ENCODE data around the gene CENPP. TPM values are rescaled to one million over a fixed set of nuclear protein-coding genes. Genes with fewer than 3 reads are reported as not detected.

The CENPP gene
- total RNA-seq, 2 donors from 2014 or later, result 1.7 to 2.4 TPM

DNA sequence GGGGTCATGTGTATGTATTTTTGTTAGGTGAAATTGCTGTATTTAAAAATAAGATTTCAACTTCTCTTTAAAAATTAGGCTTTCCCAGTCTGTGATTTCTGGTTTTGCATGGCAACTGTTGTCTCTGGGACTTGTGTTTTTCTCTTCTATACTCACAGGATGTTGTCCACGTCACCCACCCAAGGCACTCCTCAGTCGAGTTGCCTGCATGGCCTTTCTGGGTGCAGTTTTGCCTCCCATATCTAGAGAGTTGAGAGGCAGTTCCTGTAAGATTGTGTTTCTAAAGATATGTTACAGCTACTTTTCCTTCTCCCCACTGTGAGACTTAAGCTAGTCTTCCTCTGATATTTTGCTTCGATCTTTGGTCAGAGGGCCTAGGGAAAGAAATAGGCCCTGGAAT lies 158.8 kb downstream of the CENPP start:
- DNase-seq, result no peak
- intact Hi-C loops (cut with DNase I, micrococcal nuclease), result no loop called here
- no peak for ATAC-seq

GRCh38 chr9:92486371-92486770 lies 160.6 kb downstream of the CENPP start:
- intact Hi-C loops (cut with DNase I, micrococcal nuclease), result no loop called here
- no peak for DNase-seq
- no peak for ATAC-seq

DNA sequence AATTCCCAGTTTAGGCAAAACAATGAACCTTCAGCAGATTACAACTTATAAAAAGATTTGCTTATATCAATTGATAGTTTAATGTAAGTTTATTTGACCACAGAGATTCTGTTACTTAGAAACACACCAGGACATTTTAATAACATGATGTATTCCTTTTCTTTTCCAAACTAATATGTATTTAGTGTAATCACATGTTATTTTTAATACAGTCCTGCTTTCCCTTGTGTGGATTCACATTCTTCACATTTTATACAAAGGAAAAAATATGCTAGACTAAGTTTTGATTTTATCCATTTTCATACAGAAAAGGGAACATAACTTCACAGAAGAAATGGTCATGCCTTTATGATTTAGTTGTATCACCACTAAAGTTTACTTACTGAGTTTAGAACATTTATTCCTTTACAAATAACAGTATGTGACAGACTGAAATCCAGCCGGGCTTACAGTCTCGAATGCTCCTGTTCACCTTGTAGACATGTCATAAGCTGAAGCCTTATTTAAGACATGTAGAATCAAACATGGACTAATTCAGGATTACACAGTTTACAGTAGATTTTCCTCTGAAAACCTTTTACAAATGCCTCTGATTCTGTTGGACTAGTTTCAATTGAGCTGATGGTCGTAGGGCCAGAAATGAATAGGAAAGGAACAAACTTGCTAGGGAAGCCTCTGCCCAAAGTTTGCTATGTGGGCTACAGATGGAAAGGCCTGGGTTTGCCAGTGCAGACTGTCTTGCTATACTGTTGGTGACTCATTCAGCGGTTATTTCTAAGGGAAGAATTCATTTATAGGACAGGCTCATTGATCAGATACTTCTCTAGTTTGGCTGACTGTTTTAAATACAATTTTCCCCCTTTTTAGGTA lies 163.2 kb downstream of the CENPP start:
- DNase-seq (no peak), ATAC-seq (no peak)
- intact Hi-C loops (cut with DNase I, micrococcal nuclease), result no loop called here

GRCh38 chr9:92492781-92493401 lies 167.1 kb downstream of the CENPP start:
- no peak for ATAC-seq
- intact Hi-C loops (cut with DNase I, micrococcal nuclease), result no loop called here

DNA sequence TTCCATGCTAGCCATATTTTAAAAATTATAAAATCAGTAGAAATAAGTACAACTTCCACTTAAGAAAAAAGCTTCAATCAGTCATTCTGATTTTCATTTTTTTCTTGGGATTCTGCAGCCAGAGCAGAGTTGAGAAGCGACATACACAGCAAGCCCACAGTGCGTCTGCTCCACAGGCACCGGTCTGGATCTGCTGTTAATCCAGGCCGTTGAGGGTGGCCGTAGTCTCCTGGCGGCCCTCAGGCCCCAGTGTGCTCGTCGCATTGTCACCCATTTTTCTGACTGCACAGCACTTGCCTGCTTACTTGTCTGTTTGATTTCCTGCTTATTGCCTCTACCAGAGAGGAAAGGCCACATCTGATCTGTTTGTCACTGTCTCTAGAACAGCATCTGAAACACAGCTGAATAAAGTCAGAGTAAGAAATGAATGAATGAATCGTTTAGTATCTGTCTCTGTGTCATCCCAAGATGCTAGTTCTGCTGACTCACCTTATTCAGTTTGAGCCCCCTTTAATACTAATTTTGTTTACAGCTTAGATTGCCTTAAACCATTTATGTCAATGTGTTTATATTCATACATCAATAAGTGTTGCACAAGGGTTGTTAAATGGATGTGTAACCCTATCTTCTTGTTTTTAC lies 168.1 kb downstream of the CENPP start:
- DNase-seq, result no peak
- no peak for ATAC-seq
- intact Hi-C loops (cut with DNase I, micrococcal nuclease), result no loop called here

More at GRCh38 chr9:92492781-92493401, 167.1 kb downstream of the CENPP start:
- no peak for DNase-seq

DNA sequence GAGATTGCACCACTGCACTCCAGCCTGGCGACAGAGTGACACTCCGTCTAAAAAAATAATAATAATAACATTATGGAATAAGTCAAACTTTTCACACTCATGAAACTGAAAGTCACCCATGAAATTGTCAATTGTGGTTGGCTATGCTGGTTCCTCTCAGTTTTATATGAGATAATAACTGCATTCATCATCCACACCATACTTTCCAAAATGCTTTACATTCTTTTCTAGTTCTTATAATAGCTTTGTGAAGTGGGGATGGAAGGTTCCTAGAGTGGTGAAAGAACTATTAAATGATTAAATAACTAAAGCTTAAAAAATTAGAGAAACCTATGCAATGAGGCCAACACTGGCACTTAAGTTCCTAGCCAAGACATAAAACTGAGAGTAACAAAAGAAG lies 169.1 kb downstream of the CENPP start:
- DNase-seq, result no peak
- intact Hi-C loops (cut with DNase I, micrococcal nuclease), result no loop called here
- ATAC-seq, result no peak

GRCh38 chr9:92496396-92497176 lies 170.8 kb downstream of the CENPP start:
- intact Hi-C loops (cut with DNase I, micrococcal nuclease), result no loop called here

GRCh38 chr9:92499701-92500100 lies 173.9 kb downstream of the CENPP start:
- DNase-seq (no peak), ATAC-seq (no peak)
- intact Hi-C loops (cut with DNase I, micrococcal nuclease), result no loop called here

More at GRCh38 chr9:92496396-92497176, 170.8 kb downstream of the CENPP start:
- no peak for DNase-seq
- no peak for ATAC-seq

DNA sequence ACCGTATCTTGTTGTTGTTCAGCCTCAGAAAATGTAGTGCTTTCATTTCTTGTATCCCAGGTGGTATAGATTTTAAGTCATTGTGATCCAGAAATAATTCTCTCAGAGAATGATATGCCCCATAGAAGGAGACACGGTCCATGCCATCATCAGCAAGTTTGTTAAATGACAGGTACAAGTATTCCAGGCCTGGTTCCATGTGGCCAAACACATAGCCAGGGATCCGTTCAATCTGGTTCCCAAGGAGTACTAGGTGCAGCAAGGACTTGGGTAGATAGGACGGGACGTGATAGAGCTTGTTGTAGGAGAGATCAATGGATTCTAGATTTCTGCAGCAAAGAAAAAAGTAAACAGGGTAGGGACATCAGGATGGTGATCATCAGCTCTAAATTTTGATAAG lies 175.0 kb downstream of the CENPP start:
- intact Hi-C loops (cut with DNase I, micrococcal nuclease), result no loop called here
- no peak for ATAC-seq
- DNase-seq, result no peak

- DNase-seq, result peak; percentile 35 to 43
- intact Hi-C loops (cut with DNase I, micrococcal nuclease), result no loop called here
- peak; percentile 90 for ATAC-seq
Measured at GRCh38 chr9:92501671-92502393, 176.1 kb downstream of the CENPP start.

GRCh38 chr9:92503156-92503555 lies 177.4 kb downstream of the CENPP start:
- intact Hi-C loops (cut with DNase I, micrococcal nuclease), result no loop called here
- ATAC-seq, result no peak
- DNase-seq, result no peak

- intact Hi-C loops (cut with DNase I, micrococcal nuclease), result no loop called here
- no peak for DNase-seq
- ATAC-seq, result no peak
Measured at GRCh38 chr9:92504881-92505280, 179.1 kb downstream of the CENPP start.

GRCh38 chr9:92506184-92506857 lies 180.6 kb downstream of the CENPP start:
- intact Hi-C loops (cut with DNase I, micrococcal nuclease), result no loop called here
- DNase-seq (no peak), ATAC-seq (no peak)

- intact Hi-C loops (cut with DNase I, micrococcal nuclease), result no loop called here
- DNase-seq, result no peak
- peak; percentile 38 for ATAC-seq
Measured at GRCh38 chr9:92507005-92507404, 181.3 kb downstream of the CENPP start.

DNA sequence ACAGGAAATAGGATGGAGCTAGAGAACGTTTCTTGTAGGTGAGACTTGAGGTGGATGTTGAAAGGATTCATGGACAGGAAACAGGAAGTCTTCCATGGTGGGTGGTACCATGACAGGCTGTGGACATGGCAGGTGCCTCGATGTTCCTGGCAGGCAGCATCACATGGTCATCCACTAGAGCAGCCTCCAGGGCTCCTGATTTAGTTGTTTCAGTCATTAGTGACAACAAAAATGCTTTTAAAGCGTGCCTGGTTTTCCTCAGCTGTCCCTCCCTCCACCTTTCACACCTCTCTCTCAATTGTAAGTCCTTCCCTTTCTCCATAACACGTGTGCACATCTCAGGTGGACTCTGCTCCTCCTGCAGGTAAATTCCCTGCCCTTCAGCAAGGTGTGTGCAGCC lies 181.7 kb downstream of the CENPP start:
- DNase-seq (no peak), ATAC-seq (peak; percentile 44)
- intact Hi-C loops (cut with DNase I, micrococcal nuclease), result no loop called here

GRCh38 chr9:92508018-92508820 lies 182.5 kb downstream of the CENPP start:
- ATAC-seq (peak; percentile 20), DNase-seq (no peak)
- intact Hi-C loops (cut with DNase I, micrococcal nuclease), result no loop called here

DNA sequence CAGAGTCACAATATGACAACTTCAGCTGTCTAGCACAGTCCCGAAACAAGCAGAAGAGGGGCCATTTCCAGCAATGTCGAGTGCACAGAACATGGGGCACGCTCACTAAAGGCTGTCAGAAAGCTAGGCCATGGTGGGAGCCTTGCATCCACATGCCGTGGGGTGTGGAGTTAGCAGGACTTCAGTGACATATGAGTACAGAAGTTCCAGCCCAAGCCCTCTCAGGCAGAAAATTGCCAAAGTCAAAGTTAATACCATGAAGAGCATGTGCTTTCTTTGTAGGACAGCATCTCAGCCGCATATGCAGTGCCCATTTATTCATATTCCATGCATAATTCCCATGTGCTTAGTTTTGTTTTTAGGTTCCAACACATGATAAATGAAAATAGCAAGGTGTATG lies 183.3 kb downstream of the CENPP start:
- intact Hi-C loops (cut with DNase I, micrococcal nuclease), result no loop called here
- no peak for DNase-seq
- ATAC-seq, result no peak

Measured in left colon (tissue), 2 donors.